ENCODE measurements around the gene SDR9C7.

DNA sequence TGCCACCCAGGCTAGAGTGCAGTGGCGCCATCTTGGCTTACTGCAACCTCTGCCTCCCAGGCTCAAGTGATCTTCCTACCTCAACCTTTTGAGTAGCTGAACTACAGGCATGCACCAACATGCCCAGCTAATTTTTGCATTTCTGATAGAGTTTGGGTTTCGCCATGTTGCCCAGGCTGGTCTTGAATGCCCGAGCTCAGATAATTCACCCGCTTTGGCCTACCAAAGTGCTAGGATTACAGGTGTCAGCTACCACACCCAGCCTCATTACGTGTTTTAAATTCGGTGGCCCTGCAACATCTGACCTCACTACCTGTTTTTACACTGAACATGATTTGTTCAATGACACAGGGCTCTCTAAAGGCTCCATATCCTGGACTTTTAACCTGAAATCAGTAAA, 46.1 kb upstream of the SDR9C7 start:
- TF ChIP-seq POLR2A (IDR thresholded peaks at IDR 0.05): no peak
- TF ChIP-seq, protein P1, sequence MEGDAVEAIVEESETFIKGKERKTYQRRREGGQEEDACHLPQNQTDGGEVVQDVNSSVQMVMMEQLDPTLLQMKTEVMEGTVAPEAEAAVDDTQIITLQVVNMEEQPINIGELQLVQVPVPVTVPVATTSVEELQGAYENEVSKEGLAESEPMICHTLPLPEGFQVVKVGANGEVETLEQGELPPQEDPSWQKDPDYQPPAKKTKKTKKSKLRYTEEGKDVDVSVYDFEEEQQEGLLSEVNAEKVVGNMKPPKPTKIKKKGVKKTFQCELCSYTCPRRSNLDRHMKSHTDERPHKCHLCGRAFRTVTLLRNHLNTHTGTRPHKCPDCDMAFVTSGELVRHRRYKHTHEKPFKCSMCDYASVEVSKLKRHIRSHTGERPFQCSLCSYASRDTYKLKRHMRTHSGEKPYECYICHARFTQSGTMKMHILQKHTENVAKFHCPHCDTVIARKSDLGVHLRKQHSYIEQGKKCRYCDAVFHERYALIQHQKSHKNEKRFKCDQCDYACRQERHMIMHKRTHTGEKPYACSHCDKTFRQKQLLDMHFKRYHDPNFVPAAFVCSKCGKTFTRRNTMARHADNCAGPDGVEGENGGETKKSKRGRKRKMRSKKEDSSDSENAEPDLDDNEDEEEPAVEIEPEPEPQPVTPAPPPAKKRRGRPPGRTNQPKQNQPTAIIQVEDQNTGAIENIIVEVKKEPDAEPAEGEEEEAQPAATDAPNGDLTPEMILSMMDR (IDR thresholded peaks at IDR 0.05): no peak
